ENCODE data around the gene CCDC34. TPM values are rescaled to one million over a fixed set of nuclear protein-coding genes. Genes with fewer than 3 reads are reported as not detected.

CCDC34 gene
- total RNA-seq, 2 donors from 2014 or later, result 19.7 to 20.8 TPM

DNA sequence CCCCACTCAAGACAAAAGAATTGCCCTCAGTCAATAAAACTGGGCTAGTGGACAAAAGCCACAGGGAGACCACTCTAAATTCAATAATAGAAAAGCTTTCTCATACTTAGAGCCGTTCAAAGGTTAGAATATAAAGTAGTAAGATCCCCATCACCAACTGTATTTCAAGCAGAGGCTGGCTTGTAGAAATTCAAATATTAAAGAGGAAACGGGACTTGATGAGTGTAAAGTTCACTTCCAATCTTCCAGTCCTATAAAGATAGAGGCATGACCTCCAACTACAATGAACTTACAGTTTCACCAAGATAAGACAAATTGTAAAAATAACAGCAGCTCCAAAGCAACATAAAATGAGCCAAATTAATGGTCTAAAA, 70.4 kb downstream of the CCDC34 start:
- ATAC-seq (no peak), DNase-seq (ENCODE audit: low spot score in 2 of 2) (no peak)
- Mint-ChIP-seq H3K27ac (no peak overlapping the region), H3K36me3 (peaks cover 18 to 29% of the 10 kb centered on the region in 2 donors), H3K9me3 (peaks cover 20 to 24% of the 10 kb centered on the region in 2 donors)

DNA sequence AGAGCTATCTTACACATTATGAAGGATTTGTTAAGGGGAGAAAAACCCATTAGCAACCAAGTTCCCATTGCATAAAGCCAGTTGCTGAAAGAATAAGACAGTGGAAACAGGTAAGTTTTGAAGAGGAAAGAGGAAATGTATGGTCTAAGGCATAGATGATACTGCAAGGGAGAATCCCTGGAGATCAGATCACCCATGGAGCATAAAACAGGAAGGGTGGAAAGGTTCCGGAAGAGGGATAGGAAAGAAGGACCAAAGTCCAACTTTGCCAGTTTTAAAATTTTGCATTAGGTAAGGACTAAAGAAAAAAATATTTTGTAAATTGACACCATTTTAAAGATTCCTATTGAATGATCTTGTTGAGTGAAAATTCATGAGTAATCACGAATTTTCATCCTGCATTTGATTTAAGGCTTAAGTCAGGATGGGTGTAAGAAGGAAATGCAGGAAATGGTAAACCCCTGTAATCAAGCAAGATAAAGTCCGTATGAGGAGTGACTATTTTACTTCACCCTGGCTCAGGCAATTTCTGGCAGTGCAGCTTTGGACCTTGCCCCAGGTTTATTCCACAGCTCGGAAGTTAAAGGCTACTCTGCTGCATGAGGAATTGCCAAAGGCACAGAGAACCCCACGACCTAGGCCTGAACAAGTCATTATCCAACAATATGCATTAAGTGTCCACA, 70.9 kb downstream of the CCDC34 start:
- ATAC-seq (no peak), DNase-seq (ENCODE audit: low spot score in 2 of 2) (no peak)
- H3K36me3 Mint-ChIP-seq, result peaks cover 18 to 29% of the 10 kb centered on the region in 2 donors
- H3K27ac Mint-ChIP-seq, result no peak overlapping the region
- H3K9me3 Mint-ChIP-seq, result peaks cover 20 to 24% of the 10 kb centered on the region in 2 donors

DNA sequence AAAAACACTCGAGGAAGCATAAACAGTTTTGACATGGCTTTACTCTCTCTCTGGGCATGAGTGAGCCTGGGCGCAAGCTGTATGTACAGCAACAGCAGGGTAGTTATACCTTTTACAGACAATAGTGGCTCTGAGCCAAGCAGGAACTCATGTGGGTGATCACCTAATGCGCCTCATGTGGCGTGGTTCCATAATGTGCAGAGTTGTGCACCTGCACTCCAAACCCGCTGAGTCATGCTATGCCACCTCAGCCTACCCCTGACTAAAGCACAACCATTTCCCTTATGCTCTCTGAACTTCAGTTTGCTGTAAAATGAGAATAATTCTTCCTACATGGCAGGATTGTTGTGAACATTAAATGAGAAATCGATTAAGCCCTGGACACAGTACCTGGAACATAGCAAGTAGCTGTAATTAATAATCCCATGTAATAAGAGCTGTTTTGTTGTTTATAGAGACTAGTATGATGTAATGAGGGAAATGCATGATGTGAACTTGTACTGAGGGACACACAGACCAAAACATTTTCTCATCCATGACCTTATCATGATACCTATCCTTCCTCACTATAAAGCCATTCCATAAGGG, 71.6 kb downstream of the CCDC34 start:
- ATAC-seq, result no peak
- DNase-seq (ENCODE audit: low spot score in 2 of 2), result no peak

DNA sequence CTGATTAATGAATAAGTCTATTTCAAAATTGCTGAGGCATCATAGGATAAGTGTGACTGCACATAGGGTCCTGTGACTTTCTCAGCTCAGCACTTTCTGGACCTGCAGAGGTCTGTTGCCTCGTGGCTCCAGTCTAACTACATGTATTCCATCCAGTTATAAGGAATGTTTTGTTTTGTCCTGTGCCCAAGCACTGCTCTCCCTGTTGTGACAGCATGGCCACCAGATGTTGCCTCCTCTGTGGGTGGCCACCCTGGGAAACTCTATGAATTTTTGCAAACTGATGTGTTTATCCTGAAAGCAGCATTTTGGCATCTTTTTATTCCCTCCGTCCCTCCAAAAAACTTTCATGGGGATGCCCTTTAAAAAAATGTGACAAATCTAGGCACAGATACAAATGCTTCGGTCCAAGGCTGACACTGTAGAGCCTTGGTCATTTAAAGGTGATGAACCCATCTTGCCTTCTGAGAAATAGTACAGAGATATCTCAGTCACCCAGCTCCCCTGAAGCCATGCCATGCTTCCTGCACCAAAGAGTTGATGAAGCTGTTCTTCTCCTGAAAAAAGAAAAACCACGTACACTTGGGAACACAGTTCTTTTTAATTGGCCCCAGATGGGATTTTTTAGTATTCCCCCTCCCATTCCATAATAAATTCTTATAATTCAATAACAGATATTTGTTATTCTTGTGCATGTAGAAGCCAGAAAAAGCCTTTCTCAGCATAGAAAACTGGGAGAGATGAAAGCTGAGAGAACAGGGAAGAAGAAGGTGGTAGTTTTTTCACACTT, 72.6 kb downstream of the CCDC34 start:
- no peak for ATAC-seq
- H3K9me3 Mint-ChIP-seq, result peaks cover 20 to 24% of the 10 kb centered on the region in 2 donors
- DNase-seq (ENCODE audit: low spot score in 2 of 2), result no peak
- peaks cover 18 to 29% of the 10 kb centered on the region in 2 donors for H3K36me3 Mint-ChIP-seq
- no peak overlapping the region for H3K27ac Mint-ChIP-seq

More for the DNA sequence above, 71.6 kb downstream of the CCDC34 start:
- H3K36me3 Mint-ChIP-seq, result peaks cover 18 to 29% of the 10 kb centered on the region in 2 donors
- no peak overlapping the region for H3K27ac Mint-ChIP-seq
- peaks cover 20 to 24% of the 10 kb centered on the region in 2 donors for H3K9me3 Mint-ChIP-seq

Other genes with a start within 250 kb of the CCDC34 start
- gene LGR4, start 109.6 kb upstream of the CCDC34 start, total RNA-seq, result under 1 TPM; 0.08 to 0.27 TPM
- gene LIN7C, start 143.6 kb upstream of the CCDC34 start, total RNA-seq, result 10 to 100 TPM; 20.4 to 22.2 TPM